ENCODE measurements around the gene CPLX3.

The CPLX3 gene

DNA sequence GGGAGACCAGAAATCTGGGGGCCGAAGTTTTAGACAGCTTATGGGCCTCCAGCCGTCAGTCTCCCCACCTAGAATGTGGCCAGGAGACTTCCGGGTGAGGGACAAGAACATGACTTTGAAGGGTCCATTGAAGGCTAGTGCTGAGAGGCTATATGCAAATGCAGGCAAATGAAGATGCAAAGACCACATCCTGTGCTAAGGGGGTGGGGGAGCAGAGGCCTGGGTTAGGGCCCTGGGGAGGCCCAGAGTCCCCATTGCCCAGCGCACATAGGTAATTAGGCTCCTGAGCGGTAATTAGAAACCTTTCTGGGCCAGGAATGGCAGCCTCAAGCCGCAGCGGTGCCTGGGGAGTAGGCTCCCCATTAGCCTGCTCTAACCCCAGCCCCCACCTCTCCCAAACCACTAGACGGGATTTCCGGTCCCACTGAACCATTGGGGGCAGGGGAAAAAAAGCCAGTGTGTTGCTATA lies 37.7 kb upstream of the CPLX3 start:
- DNase-seq, result peak; percentile 45 to 56

DNA sequence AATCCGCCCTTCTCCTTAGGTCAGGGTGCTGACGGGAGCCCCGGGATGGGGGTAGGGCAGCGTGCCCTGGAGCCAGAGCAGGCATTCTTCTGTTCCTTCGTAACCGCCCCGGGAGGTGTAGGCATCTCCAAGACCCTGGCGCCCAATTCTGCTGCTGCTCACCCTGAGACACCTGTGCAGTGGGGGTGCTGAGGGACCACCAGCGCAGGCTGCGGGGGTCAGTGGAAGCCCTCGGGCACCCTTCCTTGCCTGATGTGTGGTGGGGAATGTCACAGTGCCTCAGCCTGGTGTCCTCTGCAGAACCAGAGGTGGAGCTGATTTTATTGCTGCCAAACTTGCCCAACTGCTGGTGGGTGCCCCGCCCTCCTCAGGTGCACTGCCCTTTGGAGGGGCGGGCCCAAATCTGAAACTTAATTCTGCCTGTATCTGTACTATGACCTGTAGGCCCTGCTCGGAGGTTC lies 37.2 kb upstream of the CPLX3 start:
- no peak for DNase-seq

DNA sequence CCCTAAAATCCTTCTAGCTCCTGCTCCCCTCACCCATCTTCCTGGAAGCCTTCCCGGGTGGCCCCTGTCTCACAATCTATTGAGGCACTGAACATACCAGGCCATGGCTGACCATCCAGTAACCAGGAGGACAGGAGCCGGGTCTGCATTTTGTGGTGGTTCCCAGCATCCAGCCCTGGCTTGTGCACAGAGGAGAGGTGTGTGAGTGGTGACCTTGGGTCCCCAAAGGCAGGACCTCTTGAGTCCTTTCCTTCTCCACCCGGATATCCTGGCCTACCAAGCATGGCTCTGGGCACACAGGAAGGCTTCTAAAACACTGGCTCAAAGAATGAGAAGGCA lies 36.7 kb upstream of the CPLX3 start:
- DNase-seq, result no peak

DNA sequence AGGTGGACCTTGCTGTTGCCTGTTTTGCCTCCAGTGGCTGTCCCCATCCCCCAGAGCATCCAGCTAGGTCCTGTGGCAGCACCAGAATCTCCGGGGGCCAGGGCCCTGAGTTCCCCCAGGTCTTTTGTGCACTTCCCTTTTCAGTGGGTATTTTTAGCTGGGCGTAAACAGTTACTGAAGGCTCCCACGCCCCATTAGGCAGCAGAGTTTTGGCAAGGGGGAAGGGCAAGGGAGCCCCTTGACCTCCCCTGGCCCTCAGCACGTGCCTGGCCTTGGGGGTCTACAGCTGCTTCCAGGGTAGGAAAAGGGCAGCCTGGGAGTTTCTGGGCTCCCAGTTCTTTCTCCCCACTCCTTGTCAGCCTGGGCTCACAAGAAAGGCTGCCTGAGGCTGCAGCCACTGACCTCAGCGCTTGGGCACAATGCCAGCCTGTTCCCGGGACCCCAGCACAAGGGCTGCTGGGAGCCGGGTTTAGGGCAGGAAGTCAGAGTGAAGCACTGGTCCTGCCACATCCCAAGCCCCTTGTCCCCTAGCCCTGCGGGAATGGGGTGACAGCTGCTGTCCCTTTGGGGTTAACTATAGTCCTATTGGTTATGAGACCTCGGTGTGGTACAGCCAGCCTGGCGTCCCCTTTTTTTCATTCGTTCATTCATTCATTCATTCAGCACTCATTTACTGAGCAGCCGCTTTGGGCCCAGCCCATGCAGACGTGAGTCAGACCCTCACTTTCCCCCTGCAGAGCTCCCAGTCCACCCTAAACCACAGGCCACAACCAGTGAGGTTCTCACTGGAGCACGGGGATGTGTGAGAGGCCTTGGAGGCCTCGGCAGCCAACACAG lies 36.1 kb upstream of the CPLX3 start:
- peak; percentile 49 to 66 for DNase-seq

DNA sequence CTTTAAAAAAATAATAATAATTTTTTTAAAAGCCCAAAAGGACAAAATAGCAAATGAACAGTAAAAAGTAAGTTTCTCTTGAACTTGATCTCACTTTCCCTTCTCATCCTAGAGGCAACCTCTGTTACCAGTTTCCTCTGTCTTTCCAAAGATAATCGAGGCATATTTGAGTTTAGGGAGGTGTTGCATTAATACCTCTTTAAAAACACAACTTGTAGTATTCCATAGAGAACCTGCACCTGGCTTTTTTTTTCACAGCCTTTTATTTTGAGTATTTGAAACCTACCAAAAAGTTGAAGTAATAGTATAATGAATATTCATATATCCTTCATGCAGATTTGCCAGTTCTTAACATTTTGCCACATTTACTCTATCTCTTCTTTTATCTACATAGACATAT lies 35.4 kb upstream of the CPLX3 start:
- DNase-seq, result no peak

DNA sequence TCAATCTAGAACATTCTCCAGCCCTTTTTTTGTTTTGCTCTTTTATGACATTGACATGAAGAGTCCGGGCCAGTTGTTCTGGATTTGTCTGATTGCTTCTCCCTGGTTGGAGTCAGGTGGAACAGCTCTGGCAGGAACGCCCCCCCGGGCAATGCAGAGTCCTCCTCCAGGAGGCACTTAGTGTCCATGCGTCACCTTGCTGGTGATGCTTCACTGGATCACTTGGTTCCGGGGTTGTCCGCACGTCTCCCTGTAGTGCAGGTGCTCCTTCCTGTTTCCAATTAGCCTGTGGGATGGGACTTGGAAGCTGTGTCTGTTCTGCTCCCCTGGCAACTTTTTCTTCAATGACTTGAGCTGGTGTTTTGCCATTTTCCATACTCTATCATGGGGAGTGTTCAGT lies 34.8 kb upstream of the CPLX3 start:
- DNase-seq, result no peak

DNA sequence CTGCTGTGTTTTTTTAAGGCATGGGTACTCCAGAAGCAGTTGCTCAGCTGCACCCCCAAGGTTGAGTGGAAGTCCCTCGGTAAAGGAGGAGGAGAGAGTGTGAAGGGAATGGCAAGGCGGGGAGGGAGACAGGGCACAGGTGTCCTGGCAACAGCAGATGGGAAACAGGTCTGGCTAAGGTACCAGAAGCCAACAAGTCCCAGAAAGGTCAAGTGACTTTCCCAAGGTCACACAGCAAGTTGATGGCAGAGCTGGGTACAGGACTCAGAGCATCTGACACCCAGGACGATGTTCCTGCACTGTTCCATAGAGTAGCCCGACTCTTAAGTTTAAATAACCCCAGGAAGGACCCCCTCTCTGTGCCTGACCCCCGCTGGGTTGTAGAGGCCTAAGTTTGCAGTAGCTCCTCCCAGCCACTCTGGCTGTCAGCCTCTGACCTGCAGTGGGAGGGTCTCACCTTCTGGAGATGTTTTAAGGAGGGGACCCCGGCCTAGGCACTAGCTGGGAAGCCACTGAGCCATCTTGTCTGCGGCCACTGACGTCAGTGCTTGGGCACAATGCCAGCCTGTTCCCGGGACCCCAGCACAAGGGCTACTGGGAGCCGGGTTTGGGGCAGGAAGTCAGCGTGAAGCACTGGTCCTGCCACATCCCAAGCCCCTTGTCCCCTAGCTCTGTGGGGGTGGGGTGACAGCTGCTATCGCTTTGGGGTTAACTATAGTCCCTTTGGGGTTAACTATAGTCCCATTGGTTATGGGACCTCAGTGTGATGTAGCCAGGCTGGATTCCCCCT lies 34.0 kb upstream of the CPLX3 start:
- DNase-seq, result no peak

DNA sequence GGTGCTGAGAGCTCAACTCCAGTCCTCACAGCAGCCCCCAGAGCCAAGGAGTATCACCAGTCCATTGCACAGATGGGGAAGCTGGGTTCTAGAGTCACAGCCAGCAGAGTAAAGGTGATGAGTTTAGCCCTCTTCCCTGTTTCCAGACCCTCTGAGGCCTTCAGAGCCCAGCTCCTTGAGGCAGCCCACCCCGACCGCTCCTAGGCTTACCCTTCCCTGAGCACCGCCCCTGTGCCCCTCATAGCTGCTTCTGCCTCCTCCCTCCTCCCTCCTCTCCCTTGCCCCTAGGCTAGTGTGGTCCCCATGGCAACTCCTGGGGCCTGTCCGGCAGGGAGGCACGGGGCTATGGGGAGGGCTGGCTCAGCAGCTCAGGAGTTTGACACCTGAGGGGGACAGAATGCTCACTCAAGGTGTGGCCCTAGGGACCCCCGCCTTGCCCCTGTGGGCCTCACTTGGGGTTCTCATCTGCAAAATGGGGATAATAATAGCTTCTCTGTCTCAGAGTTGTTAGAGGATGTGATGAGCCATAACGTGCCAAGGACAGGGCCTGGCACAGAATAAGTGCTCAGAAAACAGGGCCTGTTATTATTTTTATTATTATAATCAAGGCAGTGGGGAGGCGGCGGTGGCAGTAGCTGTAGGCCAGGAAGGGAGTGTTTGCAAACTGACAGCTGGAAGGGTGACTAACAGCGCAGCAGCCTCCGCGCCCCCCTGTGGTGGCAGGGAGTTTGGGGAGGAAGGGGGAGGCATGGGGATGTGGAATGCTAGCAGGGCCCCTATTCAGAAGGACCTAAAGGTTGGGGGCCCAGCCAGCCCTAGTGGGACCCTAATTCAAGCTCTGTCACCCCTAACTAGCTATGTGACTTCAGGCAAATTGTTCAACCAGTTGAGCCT lies 33.0 kb upstream of the CPLX3 start:
- peak; percentile 72 to 78 for DNase-seq

DNA sequence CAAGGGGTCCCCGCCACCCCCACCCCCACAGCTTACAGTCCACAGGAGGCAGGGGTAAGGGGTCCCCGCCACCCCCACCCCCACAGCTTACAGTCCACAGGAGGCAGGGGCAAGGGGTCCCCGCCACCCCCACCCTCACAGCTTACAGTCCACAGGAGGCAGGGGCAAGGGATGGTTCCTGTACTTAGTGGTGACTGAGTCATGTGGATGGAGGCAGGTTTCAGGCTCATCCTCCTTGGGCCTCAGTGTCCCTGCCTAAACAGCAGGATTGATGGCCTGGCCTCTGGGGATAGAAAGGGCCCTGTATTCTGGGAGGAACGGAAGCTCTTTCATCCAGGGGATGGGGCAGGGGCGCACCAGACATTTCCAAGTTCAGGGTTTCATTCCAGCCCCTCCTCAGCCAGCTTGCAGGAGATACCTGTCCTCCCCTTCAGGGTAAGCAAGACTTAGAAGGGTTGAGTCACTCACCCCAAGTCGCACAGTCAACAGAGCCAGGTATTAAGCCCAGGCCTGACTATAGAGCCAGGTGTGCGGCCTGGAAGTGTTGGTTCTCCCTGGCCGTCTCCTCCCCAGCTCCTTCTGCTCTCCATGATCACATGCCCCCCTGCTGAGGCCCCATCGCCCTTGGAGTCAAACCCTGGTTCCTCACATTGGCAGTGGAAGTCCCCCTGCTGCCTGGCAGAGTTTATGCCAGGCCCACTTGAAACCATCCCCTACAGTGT lies 32.0 kb upstream of the CPLX3 start:
- DNase-seq, result no peak

DNA sequence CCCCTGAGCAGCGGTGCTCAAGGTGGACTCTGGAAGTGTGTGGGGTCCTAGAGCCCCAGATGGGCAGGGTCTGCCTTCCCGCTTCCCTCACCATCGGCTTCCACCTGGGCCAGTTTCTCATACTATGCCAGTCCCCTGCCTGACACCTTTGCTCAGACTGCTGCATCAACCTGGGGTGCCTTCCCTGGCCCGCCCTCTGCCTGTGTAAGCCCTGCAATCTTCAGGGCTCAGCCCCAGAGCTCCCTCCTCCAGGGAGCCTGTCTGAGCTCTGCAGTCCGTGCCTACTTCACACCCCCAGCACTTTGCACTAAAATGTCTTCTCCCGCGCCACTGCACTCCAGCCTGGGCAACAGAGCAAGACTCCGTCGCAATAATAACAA lies 31.5 kb upstream of the CPLX3 start:
- no peak for DNase-seq

DNA sequence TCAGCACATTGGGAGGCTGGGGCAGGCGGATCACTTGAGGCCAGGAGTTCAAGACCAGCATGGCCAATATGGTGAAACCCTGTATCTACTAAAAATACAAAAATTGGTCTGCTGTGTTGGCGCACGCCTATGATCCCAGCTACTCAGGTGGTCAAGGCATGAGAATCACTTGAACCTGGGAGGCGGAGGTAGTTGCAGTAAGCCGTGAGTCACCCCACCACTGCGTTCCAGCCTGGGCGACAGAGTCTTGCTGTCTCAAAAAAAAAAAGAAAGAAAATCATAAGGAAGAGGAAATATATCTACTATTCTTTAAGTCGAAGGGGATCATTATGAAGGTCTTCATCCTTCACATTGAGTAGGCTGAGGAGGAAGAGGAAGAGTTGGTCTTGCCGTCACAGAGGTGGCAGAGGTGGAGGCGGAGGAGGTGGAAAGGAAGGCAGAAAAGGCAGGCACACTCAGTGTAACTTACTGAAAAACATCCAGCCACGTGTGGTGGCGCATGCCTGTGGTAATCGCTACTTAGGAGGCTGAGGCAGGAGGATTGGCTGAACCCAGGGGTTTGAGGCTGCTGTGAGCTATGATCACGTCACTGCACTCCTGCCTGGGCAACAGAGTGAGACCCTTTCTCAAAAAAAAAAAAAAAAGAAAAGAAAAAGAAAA lies 30.3 kb upstream of the CPLX3 start:
- peak; percentile 50 to 59 for DNase-seq

DNA sequence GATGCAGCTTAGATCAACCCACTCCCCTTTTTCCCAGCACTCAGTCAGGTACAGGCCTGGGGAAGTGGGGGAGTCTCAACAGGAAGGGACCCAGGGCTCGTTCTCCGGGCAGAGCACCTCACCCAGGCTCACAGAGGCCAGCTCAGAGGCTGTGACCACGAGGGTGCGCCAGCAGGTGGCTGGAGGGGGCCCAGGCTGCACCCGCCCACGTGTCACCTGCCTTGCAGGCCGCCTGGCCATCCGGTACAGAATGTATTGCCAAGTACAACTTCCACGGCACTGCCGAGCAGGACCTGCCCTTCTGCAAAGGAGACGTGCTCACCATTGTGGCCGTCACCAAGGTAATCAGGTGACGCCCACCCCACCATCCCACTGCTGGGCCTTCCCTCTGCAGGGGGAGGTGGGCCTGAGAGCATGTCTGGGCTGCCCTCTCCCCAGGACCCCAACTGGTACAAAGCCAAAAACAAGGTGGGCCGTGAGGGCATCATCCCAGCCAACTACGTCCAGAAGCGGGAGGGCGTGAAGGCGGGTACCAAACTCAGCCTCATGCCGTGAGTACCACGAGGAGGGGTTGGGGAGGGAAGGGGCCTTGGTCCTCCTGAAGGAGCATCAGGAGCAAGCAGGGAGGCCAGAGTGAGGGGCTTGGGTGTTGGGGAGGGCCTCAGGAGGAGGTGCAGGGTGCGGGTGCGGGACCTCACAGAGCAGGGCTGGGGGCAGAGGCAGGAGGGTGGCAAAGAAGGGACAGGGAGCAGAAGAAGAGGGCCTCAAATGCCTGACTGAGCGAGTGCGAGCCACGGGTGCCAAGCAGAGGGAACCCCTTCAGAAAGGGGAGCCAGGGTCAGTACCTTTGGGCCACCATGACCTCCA lies 27.8 kb upstream of the CPLX3 start:
- DNase-seq, result no peak

DNA sequence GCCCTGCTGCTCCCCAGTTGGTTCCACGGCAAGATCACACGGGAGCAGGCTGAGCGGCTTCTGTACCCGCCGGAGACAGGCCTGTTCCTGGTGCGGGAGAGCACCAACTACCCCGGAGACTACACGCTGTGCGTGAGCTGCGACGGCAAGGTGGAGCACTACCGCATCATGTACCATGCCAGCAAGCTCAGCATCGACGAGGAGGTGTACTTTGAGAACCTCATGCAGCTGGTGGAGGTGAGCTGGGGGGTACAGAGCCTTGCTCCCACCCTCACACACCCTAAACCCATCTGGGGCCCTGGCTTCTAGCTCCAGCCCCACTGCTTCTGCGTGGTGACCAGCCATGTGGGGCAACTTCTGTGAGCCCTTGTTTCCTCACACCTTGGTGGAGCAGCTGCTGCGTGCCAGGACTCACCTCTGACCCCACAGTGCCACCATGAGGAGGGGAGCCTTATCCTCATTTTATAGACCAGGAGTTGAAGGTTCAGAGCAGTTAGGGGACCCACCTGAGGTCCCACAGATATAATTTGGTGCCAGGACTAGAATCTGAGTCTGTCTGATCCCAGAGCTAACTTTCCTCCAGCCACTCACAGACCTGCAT lies 27.1 kb upstream of the CPLX3 start:
- DNase-seq, result peak in 1 of 2 donors; percentile 31

DNA sequence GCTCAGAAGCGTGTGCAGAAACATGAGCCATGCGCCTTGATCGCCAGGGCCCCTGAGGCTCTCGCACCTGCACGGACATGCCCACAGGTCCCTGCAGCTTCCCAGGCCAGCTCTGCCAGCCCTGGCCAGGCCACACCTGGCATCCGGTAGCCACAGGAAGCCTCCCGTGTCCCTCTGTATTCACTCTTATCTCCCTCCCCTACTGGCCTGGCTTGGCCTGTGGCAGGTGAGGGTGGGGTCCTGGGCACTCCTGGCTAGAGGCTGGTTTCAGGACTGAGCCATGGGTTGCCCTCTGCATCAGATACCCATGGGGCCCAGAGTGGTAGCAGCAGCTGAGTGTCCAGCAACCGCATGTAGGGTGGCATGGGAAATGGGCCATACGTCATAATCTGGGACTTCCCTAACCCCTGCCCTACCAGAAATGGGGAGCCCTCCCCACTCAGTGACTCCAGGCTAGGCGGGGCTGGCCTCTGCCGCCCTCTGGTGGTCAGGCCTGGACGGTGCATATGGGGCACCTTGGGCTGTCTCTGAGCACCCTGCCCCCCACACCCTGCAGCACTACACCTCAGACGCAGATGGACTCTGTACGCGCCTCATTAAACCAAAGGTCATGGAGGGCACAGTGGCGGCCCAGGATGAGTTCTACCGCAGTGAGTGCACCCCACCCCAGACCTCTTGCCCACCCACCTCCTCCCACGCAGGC lies 26.4 kb upstream of the CPLX3 start:
- DNase-seq, result peak; percentile 88

DNA sequence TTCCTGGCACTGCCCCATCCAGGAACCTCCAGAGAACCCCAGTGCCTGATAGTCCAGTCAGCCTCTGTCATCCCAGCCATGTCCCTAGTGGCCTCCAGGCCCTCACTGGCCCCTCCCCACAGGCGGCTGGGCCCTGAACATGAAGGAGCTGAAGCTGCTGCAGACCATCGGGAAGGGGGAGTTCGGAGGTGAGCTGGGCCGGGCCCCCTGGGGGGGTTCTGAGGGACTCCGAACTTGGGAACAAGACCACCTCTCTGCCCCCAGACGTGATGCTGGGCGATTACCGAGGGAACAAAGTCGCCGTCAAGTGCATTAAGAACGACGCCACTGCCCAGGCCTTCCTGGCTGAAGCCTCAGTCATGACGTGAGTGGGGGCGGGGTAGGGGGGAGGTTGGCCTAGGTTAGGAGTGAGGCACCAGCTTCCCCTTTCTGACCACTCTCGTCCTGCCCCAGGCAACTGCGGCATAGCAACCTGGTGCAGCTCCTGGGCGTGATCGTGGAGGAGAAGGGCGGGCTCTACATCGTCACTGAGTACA lies 25.8 kb upstream of the CPLX3 start:
- DNase-seq, result no peak

DNA sequence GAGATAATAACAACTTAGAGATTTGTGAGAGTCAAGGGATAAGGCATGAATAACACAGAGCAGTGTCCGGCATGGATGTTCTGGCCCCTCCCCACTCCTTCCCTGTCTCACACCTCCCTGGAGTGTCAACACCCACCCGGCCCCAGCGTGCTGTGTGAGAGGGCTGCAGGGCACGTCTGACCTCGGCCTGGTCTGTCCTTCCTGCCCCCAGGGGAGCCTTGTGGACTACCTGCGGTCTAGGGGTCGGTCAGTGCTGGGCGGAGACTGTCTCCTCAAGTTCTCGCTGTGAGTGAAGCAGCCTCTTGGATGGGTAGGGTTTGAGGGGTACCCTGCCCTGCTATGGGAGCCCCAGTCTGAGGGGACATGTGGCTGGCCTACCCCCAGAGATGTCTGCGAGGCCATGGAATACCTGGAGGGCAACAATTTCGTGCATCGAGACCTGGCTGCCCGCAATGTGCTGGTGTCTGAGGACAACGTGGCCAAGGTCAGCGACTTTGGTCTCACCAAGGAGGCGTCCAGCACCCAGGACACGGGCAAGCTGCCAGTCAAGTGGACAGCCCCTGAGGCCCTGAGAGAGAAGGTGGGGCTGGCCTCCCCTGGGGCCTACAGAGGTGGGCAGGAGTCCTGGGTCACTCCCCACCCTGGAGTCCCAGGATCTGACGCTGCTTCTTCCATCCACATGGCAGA lies 25.0 kb upstream of the CPLX3 start:
- no peak for DNase-seq

DNA sequence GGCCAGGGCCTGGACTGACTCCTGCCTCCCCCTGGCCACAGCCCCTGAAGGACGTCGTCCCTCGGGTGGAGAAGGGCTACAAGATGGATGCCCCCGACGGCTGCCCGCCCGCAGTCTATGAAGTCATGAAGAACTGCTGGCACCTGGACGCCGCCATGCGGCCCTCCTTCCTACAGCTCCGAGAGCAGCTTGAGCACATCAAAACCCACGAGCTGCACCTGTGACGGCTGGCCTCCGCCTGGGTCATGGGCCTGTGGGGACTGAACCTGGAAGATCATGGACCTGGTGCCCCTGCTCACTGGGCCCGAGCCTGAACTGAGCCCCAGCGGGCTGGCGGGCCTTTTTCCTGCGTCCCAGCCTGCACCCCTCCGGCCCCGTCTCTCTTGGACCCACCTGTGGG lies 24.1 kb upstream of the CPLX3 start:
- no peak for DNase-seq

DNA sequence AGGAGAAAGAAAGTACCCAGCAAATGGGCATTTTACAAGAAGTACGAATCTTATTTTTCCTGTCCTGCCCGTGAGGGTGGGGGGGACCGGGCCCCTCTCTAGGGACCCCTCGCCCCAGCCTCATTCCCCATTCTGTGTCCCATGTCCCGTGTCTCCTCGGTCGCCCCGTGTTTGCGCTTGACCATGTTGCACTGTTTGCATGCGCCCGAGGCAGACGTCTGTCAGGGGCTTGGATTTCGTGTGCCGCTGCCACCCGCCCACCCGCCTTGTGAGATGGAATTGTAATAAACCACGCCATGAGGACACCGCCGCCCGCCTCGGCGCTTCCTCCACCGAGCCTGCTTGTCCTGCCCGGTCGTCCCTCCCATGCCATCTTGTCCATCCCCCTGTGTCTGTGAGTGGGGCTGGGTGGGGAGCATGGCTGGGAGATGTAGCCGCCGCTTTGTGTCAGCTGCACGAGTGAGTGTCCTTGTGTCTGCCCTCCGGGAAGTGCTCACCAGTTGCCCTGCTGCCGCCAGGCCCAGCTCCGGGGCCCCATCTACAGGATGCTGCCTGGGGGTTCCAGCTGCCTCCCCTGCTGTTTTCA lies 23.5 kb upstream of the CPLX3 start:
- no peak for DNase-seq
